DLD1 (cell line): ENCODE data around the gene TBC1D25.

Experiments
- in situ Hi-C: cut with HindIII; loops from 2 replicates; pipeline ENCODE4 v1.10.0; 2017; ENCODE audit warnings: low sequenced_read_pairs

TBC1D25 gene

GRCh38 chrX:48558271-48558670 lies 18.8 kb downstream of the TBC1D25 start:
- in situ Hi-C loops, result no loop called here

GRCh38 chrX:48559636-48560035 lies 20.1 kb downstream of the TBC1D25 start:
- in situ Hi-C loops, result no loop called here

- in situ Hi-C loops, result no loop called here
Measured at GRCh38 chrX:48560056-48560455, 20.5 kb downstream of the TBC1D25 start.

GRCh38 chrX:48560681-48561080 lies 21.2 kb downstream of the TBC1D25 start:
- in situ Hi-C loops, result no loop called here

- in situ Hi-C loops, result no loop called here
Measured at GRCh38 chrX:48569958-48570357, 30.4 kb downstream of the TBC1D25 start.

GRCh38 chrX:48573690-48574269 lies 34.3 kb downstream of the TBC1D25 start:
- in situ Hi-C loops, result no loop called here

GRCh38 chrX:48574270-48575266 lies 35.1 kb downstream of the TBC1D25 start, which contains the start of gene RBM3:
TSS of gene RBM3 (plus strand) at chrX:48574484. CDS start at chrX:48575181, 697 bp downstream.
- in situ Hi-C loops, result no loop called here

GRCh38 chrX:48575642-48576041 lies 36.1 kb downstream of the TBC1D25 start:
- in situ Hi-C loops, result no loop called here

GRCh38 chrX:48576108-48576507 lies 36.6 kb downstream of the TBC1D25 start:
- in situ Hi-C loops, result no loop called here

- in situ Hi-C loops, result no loop called here
Measured at GRCh38 chrX:48578661-48579128, 39.2 kb downstream of the TBC1D25 start.

GRCh38 chrX:48579259-48579658 lies 39.7 kb downstream of the TBC1D25 start:
- in situ Hi-C loops, result no loop called here

- in situ Hi-C loops, result no loop called here
Measured at GRCh38 chrX:48580662-48581061, 41.1 kb downstream of the TBC1D25 start.

- in situ Hi-C loops, result no loop called here
Measured at GRCh38 chrX:48584698-48585097, 45.2 kb downstream of the TBC1D25 start.

GRCh38 chrX:48589482-48590162 lies 50.1 kb downstream of the TBC1D25 start:
- in situ Hi-C loops, result no loop called here

- in situ Hi-C loops, result no loop called here
Measured at GRCh38 chrX:48590203-48591103, 50.9 kb downstream of the TBC1D25 start.

GRCh38 chrX:48591255-48591791 lies 51.8 kb downstream of the TBC1D25 start:
- in situ Hi-C loops, result no loop called here

GRCh38 chrX:48592971-48593370 lies 53.5 kb downstream of the TBC1D25 start:
- in situ Hi-C loops, result no loop called here

- in situ Hi-C loops, result no loop called here
Measured at GRCh38 chrX:48595929-48596328, 56.4 kb downstream of the TBC1D25 start.

- in situ Hi-C loops, result no loop called here
Measured at GRCh38 chrX:48597353-48598264, 58.1 kb downstream of the TBC1D25 start, which contains the start of gene WDR13. TSS of gene WDR13 (plus strand) at chrX:48597492. CDS start at chrX:48597997, 505 bp downstream.
